Peyer's patch (tissue), 4 donors: ENCODE measurements around the gene SERINC3.

Source experiments
- CTCF ChIP-seq, 6 experiments: fragments of 450-650 bp in 4 of 6; fragments of 200-600 bp in 2 of 6; sonication (generic) in 1 of 6; IDR thresholded peaks; one replicate each; pipeline ENCODE4 v1.5.1; 2017 to 2019; ENCODE audit warnings: antibody characterized with exemption in 6 of 6, mild to moderate bottlenecking in 3 of 6, moderate library complexity in 1 of 6
- POLR2A ChIP-seq, 2 donors: fragments of 450-650 bp; IDR thresholded peaks; one replicate each; pipeline ENCODE4 v1.5.1; 2017; ENCODE audit warnings: antibody characterized with exemption in 2 of 2, mild to moderate bottlenecking in 2 of 2, moderate library complexity in 2 of 2

GRCh38 chr20:44504402-44505307 is 17.2 kb downstream of the SERINC3 start:
- TF ChIP-seq POLR2A (IDR thresholded peaks at IDR 0.05), result no peak
- TF ChIP-seq CTCF (IDR thresholded peaks at IDR 0.05), result no peak
